ENCODE results near the gene AGL. TPM values are rescaled to one million over a fixed set of nuclear protein-coding genes. Genes with fewer than 3 reads are reported as not detected.
"Not testable (repeated sequence)": the region's sequence is repeated elsewhere in the genome, so short reads cannot be mapped to it uniquely, and the experiment has no call there.

Gene AGL
- total RNA-seq, 2 experiments from 2014 or later: 8.6 to 9.6 TPM

GRCh38 chr1:99855914-99856450 is 5.8 kb downstream of the AGL start:
- H3K27ac Mint-ChIP-seq: no peak overlapping the region
- no peaks in the 10 kb centered on the region for H3K27me3 Mint-ChIP-seq
- no peak for TF ChIP-seq CTCF (IDR thresholded peaks at IDR 0.05)
- Histone ChIP-seq H3K9me3 (ENCODE audit: control insufficient read depth in 1 of 2, insufficient read depth in 1 of 2, low read length in 2 of 2) (no peaks in the 10 kb centered on the region), H3K27ac (ENCODE audit: low read depth in 1 of 2, low read length in 2 of 2) (no peak overlapping the region), H3K36me3 (ENCODE audit: insufficient read depth, low read length) (peaks cover 18% of the 10 kb centered on the region), H3K4me1 (ENCODE audit: insufficient read depth, low read length) (no peaks in the 10 kb centered on the region), H3K27me3 (ENCODE audit: control insufficient read depth in 1 of 2, insufficient read depth in 2 of 2, low read length in 2 of 2) (no peaks in the 10 kb centered on the region), H3K4me3 (ENCODE audit: low read length) (no peak overlapping the region)
- POLR2A ChIA-PET: no interaction called here
- intact Hi-C loops (cut with DNase I, micrococcal nuclease): no loop called here
- CTCF ChIA-PET: no interaction called here
- H3K36me3 Mint-ChIP-seq (ENCODE audit: low read depth): peaks cover 49% of the 10 kb centered on the region
- H3K4me3 Mint-ChIP-seq: no peak overlapping the region
- H3K4me1 Mint-ChIP-seq (ENCODE audit: low read depth): peaks cover 23% of the 10 kb centered on the region
- ATAC-seq (ENCODE audit: poor library complexity): no peak
- DNase-seq: no peak
- H3K9me3 Mint-ChIP-seq: no peaks in the 10 kb centered on the region

GRCh38 chr1:99857041-99857440 is 6.9 kb downstream of the AGL start:
- H3K4me1 ChIP-seq (ENCODE audit: insufficient read depth, low read length); ATAC-seq (ENCODE audit: poor library complexity); H3K27ac Mint-ChIP-seq; H3K9me3 Mint-ChIP-seq; DNase-seq; H3K4me3 Mint-ChIP-seq; intact Hi-C loops (cut with DNase I, micrococcal nuclease); POLR2A ChIA-PET; H3K27me3 Mint-ChIP-seq; H3K9me3 ChIP-seq (ENCODE audit: control insufficient read depth in 1 of 2, insufficient read depth in 1 of 2, low read length in 2 of 2); CTCF ChIA-PET; H3K4me3 ChIP-seq (ENCODE audit: low read length); H3K27me3 ChIP-seq (ENCODE audit: control insufficient read depth in 1 of 2, insufficient read depth in 2 of 2, low read length in 2 of 2); H3K27ac ChIP-seq (ENCODE audit: low read depth in 1 of 2, low read length in 2 of 2): not testable (repeated sequence)
- Mint-ChIP-seq H3K36me3 (ENCODE audit: low read depth) (peaks cover 57% of the 10 kb centered on the region), H3K4me1 (ENCODE audit: low read depth) (peaks cover 12% of the 10 kb centered on the region)
- H3K36me3 ChIP-seq (ENCODE audit: insufficient read depth, low read length): peaks cover 23% of the 10 kb centered on the region

GRCh38 chr1:99858286-99858685 is 8.1 kb downstream of the AGL start:
- H3K4me1 Mint-ChIP-seq (ENCODE audit: low read depth): peaks cover under 1% of the 10 kb centered on the region
- no peaks in the 10 kb centered on the region for H3K27me3 Mint-ChIP-seq
- H3K4me1 ChIP-seq (ENCODE audit: insufficient read depth, low read length): no peaks in the 10 kb centered on the region
- ATAC-seq (ENCODE audit: poor library complexity): no peak
- intact Hi-C loops (cut with DNase I, micrococcal nuclease): no loop called here
- ChIA-PET CTCF (interaction anchor here (0.5 kb wide), 1 partner anchor 433 kb away, joined by 4 read pairs; no protein-coding TSS in a partner anchor), POLR2A (no interaction called here)
- H3K27ac Mint-ChIP-seq: no peak overlapping the region
- H3K9me3 Mint-ChIP-seq: no peaks in the 10 kb centered on the region
- no peak overlapping the region for H3K4me3 ChIP-seq (ENCODE audit: low read length)
- DNase-seq: no peak
- TF ChIP-seq CTCF (IDR thresholded peaks at IDR 0.05): no peak
- H3K36me3 ChIP-seq (ENCODE audit: insufficient read depth, low read length): peaks cover 28% of the 10 kb centered on the region
- no peaks in the 10 kb centered on the region for H3K27me3 ChIP-seq (ENCODE audit: control insufficient read depth in 1 of 2, insufficient read depth in 2 of 2, low read length in 2 of 2)
- peaks cover 61% of the 10 kb centered on the region for H3K36me3 Mint-ChIP-seq (ENCODE audit: low read depth)
- H3K27ac ChIP-seq (ENCODE audit: low read depth in 1 of 2, low read length in 2 of 2): no peak overlapping the region
- H3K9me3 ChIP-seq (ENCODE audit: control insufficient read depth in 1 of 2, insufficient read depth in 1 of 2, low read length in 2 of 2): no peaks in the 10 kb centered on the region
- no peak overlapping the region for H3K4me3 Mint-ChIP-seq

- Histone ChIP-seq H3K36me3 (ENCODE audit: insufficient read depth, low read length) (peaks cover 24% of the 10 kb centered on the region), H3K27me3 (ENCODE audit: control insufficient read depth in 1 of 2, insufficient read depth in 2 of 2, low read length in 2 of 2) (no peaks in the 10 kb centered on the region), H3K4me1 (ENCODE audit: insufficient read depth, low read length) (no peaks in the 10 kb centered on the region), H3K4me3 (ENCODE audit: low read length) (no peak overlapping the region), H3K27ac (ENCODE audit: low read depth in 1 of 2, low read length in 2 of 2) (no peak overlapping the region), H3K9me3 (ENCODE audit: control insufficient read depth in 1 of 2, insufficient read depth in 1 of 2, low read length in 2 of 2) (no peaks in the 10 kb centered on the region)
- DNase-seq (no peak), ATAC-seq (ENCODE audit: poor library complexity) (no peak)
- peaks cover 58% of the 10 kb centered on the region for H3K36me3 Mint-ChIP-seq (ENCODE audit: low read depth)
- H3K4me3 Mint-ChIP-seq: no peak overlapping the region
- CTCF ChIA-PET: interaction anchor here (0.5 kb wide), 1 partner anchor 433 kb away, joined by 4 read pairs; no protein-coding TSS in a partner anchor
- TF ChIP-seq CTCF (IDR thresholded peaks at IDR 0.05): no peak
- POLR2A ChIA-PET: no interaction called here
- H3K27me3 Mint-ChIP-seq: no peaks in the 10 kb centered on the region
- H3K9me3 Mint-ChIP-seq: no peaks in the 10 kb centered on the region
- no peaks in the 10 kb centered on the region for H3K4me1 Mint-ChIP-seq (ENCODE audit: low read depth)
- intact Hi-C loops (cut with DNase I, micrococcal nuclease): no loop called here
- H3K27ac Mint-ChIP-seq: no peak overlapping the region
Observed at GRCh38 chr1:99858881-99859280, 8.7 kb downstream of the AGL start.
